GM12873 (cell line): Measurements from ENCODE around the gene RAB14.

Experiments used
- CTCF ChIP-seq: IDR thresholded peaks from 2 replicates; pipeline ENCODE4 v1.5.1; 2012; ENCODE audit warnings: low read depth, mild to moderate bottlenecking, moderate library complexity, low read length, control low read depth; ENCODE audit not compliant: insufficient read depth; ENCODE audit errors: missing control alignments

RAB14 gene

GRCh38 chr9:121207371-121207940 is 5.8 kb upstream of the RAB14 start:
- TF ChIP-seq CTCF: no peak

- TF ChIP-seq CTCF: no peak
These were observed 5.1 kb upstream of the RAB14 start for GRCh38 chr9:121206516-121207370.

GRCh38 chr9:121204611-121205010 is 2.9 kb upstream of the RAB14 start:
- no peak for TF ChIP-seq CTCF

- TF ChIP-seq CTCF: no peak
These were observed 2.5 kb upstream of the RAB14 start for GRCh38 chr9:121204121-121204520.

- no peak for TF ChIP-seq CTCF
These were observed 478 bp downstream of the RAB14 start for GRCh38 chr9:121201045-121201737.

GRCh38 chr9:121200356-121200755 is 1.3 kb downstream of the RAB14 start:
- TF ChIP-seq CTCF: no peak

- TF ChIP-seq CTCF: no peak
These were observed 1.7 kb downstream of the RAB14 start for GRCh38 chr9:121199921-121200320.
